H1 (cell line): ENCODE data around the gene PRKD3. TPM values are rescaled to one million over a fixed set of nuclear protein-coding genes. Genes with fewer than 3 reads are reported as not detected.

Experiments
- CHD1 ChIP-seq: IDR thresholded peaks from 2 replicates; pipeline ENCODE4 v1.6.1; 2012; ENCODE audit warnings: low read depth, low read length, improper control_type of control experiment
- EP300 ChIP-seq, 2 experiments: IDR thresholded peaks; 1 replicate in 1 of 2; 2 replicates in 1 of 2; pipeline ENCODE4 v1.6.1; 2011 to 2012; ENCODE audit warnings: low read depth in 2 of 2, low read length in 2 of 2, mild to moderate bottlenecking in 2 of 2, borderline replicate concordance in 1 of 2, inconsistent platforms in 1 of 2, moderate library complexity in 1 of 2
- KDM1A ChIP-seq: fragments of 200-600, 300-600 bp; sonication (generic); IDR thresholded peaks from 2 replicates; pipeline ENCODE4 v1.7.1; 2016; ENCODE audit warnings: mild to moderate bottlenecking, low read length, borderline replicate concordance
- SAP30 ChIP-seq: fragments of 300-600 bp; sonication (generic); IDR thresholded peaks from 2 replicates; pipeline ENCODE4 v1.7.1; 2012; ENCODE audit warnings: low read length, moderate library complexity, mild to moderate bottlenecking, inconsistent platforms; ENCODE audit not compliant: insufficient read depth, insufficient replicate concordance
- polyA plus RNA-seq, 7 experiments: library from polyadenylated mRNA; depleted of rRNA in 3 of 7; stranded (reverse) in 5 of 7; unstranded in 2 of 7; fragments of >200 nt in 5 of 7; fragments of 200-250 nt in 2 of 7; gene quantifications; 1 replicate in 5 of 7; 2 replicates in 1 of 7; 4 replicates in 1 of 7; pipeline versions ENCODE4 v1.2.1 to v1.2.3, GENCODE V29; 2011 to 2013; ENCODE audit warnings: missing spikeins in 2 of 7, mixed read lengths in 2 of 7
- total RNA-seq: library from RNA; stranded (reverse); fragmentation: NEBNext Ultra II Directional; extraction: Animal tissue kit (Norgen Biotek cat#: 25700); gene quantifications from 2 replicates; pipeline ENCODE4 v1.2.1, GENCODE V29; 2021
- TF ChIP-seq, protein P1 (sequence below): IDR thresholded peaks from 2 replicates; pipeline ENCODE4 v1.6.1; 2011; ENCODE audit warnings: low read length, improper control_type of control experiment

The PRKD3 gene
- total and polyA plus RNA-seq, 2 of the 8 experiments (the other 6 are each of a cell fraction or from before 2014, with no cell fraction given) = 12.0 to 63.3 TPM

DNA sequence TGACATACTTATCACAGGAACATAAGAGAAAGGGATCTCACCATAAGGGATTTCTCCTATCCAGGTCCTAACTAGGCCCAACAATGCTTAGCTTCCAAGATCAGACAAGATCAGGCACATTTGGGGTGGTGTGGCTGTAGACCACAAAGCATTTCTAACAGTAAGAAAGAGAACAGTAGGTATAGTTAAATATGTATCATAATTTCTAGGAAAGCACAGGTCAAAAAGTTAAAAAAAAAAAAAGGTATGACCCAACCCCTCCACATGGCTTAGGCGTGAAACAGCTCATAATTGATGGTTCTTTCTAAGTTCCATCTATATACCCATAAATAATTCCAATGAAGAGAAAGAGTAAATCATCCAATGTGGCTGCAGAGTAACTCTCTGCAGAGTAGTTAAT is 6.9 kb downstream of the PRKD3 start (continued):
- TF ChIP-seq KDM1A = no peak
- TF ChIP-seq, protein P1, sequence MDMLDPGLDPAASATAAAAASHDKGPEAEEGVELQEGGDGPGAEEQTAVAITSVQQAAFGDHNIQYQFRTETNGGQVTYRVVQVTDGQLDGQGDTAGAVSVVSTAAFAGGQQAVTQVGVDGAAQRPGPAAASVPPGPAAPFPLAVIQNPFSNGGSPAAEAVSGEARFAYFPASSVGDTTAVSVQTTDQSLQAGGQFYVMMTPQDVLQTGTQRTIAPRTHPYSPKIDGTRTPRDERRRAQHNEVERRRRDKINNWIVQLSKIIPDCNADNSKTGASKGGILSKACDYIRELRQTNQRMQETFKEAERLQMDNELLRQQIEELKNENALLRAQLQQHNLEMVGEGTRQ = no peak
- no peak for TF ChIP-seq CHD1
- no peak for TF ChIP-seq SAP30
- no peak for TF ChIP-seq EP300 (IDR thresholded peaks at IDR 0.05; ENCODE audit: borderline replicate concordance in 1 of 2, low read depth in 2 of 2, low read length in 2 of 2)
